ENCODE results near the gene ASB5.
A peak's percentile ranks its signal among the peaks of the same experiment; 100 is the strongest.

ASB5 gene

DNA sequence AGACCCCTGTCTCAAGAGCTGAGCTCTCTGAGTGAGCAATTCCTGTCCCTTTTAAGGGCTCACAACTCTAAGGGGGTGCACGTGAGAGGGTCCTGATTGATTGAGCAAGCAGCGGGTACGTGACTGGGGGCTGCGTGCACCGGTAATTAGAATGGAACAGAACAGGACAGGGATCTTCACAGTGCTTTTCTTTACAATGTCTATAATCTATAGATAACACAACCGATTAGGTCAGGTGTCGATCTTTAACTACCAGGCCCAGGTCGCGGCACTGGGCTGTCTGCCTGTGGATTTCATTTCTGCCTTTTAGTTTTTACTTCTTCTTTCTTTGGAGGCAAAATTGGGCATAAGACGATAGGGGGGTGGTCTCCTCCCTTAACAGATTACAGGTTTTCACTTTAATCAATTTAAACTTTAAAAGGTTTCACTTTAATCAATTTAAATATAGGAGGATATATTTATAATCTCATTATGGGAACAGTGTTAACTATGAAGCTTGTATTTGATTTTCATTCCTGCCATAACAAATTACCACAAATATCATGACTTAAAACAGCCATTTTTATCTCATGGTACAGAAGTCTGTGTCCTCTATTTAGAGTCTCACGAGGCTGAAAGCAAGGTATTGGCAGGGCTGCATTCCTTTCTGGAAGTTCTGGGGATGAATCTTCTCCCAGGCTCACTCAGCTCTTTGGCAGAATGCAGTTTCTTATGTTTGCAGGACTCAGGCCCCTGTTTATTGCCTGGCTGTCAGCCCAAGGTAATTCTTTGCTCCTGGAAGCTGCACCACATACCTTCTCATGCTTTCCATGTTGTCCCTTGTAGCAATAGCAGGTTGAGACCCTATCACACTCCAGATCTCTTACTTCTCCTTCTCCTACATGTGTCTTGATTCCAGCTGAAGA is 78.9 kb downstream of the ASB5 start:
- no peak overlapping the region for H3K9ac ChIP-seq (ENCODE audit: low read depth, low read length)
- H3K36me3 ChIP-seq (ENCODE audit: insufficient read depth, low read depth, low read length): no peaks in the 10 kb centered on the region
- H3K9me3 ChIP-seq (ENCODE audit: insufficient read depth, low read depth, low read length): no peaks in the 10 kb centered on the region
- H3K27me3 ChIP-seq (ENCODE audit: insufficient read depth, low read length): no peaks in the 10 kb centered on the region
- H3K4me3 ChIP-seq (ENCODE audit: low read length): no peak overlapping the region
- H3K27ac ChIP-seq (ENCODE audit: low read length): no peak overlapping the region
- H3K4me1 ChIP-seq (ENCODE audit: insufficient read depth, low read length): peaks cover 26% of the 10 kb centered on the region

DNA sequence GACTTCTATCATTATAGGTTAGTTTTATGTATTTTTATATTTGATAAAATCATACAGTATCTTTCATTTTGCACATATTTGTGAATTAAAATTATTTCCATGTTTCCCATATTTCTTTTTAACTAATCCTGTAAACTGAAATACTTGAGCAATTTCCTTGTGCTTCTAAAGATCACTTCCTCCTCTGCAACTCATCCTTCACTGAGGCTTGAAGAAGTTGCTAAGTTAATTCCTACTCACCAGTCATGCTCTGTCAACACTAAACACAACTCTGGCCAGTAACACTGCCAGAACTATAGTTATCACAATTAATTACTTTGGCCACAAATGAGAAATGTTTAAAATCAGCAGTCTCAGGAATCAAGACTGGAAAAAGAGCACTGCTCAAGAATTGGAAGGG is 80.4 kb downstream of the ASB5 start:
- Histone ChIP-seq H3K4me3 (ENCODE audit: low read length) (no peak overlapping the region), H3K9ac (ENCODE audit: low read depth, low read length) (no peak overlapping the region), H3K4me1 (ENCODE audit: insufficient read depth, low read length) (peaks cover 23% of the 10 kb centered on the region), H3K9me3 (ENCODE audit: insufficient read depth, low read depth, low read length) (no peaks in the 10 kb centered on the region), H3K27me3 (ENCODE audit: insufficient read depth, low read length) (no peaks in the 10 kb centered on the region), H3K36me3 (ENCODE audit: insufficient read depth, low read depth, low read length) (no peaks in the 10 kb centered on the region), H3K27ac (ENCODE audit: low read length) (no peak overlapping the region)

DNA sequence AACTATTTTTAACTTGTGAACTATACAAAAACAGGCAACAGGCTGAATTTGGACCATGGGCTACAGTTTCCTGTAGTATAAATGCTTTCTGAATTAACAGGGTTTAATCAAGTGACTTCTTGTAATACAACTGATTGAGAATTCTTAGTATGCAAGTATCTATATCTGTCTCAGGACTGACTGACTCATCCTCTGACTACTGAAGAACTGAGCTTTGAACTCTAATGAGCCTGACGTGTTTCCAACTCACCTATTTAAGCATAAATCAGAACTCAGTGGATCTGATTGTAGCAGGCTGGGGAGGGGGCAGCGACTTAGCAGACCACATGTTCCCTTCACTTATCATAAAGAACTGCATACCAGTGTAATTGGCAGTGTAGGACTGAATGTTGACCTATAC is 81.4 kb downstream of the ASB5 start:
- Histone ChIP-seq H3K4me1 (ENCODE audit: insufficient read depth, low read length) (peaks cover 21% of the 10 kb centered on the region), H3K27me3 (ENCODE audit: insufficient read depth, low read length) (no peaks in the 10 kb centered on the region), H3K4me3 (ENCODE audit: low read length) (no peak overlapping the region), H3K9ac (ENCODE audit: low read depth, low read length) (no peak overlapping the region), H3K9me3 (ENCODE audit: insufficient read depth, low read depth, low read length) (no peaks in the 10 kb centered on the region), H3K27ac (ENCODE audit: low read length) (no peak overlapping the region), H3K36me3 (ENCODE audit: insufficient read depth, low read depth, low read length) (no peaks in the 10 kb centered on the region)

DNA sequence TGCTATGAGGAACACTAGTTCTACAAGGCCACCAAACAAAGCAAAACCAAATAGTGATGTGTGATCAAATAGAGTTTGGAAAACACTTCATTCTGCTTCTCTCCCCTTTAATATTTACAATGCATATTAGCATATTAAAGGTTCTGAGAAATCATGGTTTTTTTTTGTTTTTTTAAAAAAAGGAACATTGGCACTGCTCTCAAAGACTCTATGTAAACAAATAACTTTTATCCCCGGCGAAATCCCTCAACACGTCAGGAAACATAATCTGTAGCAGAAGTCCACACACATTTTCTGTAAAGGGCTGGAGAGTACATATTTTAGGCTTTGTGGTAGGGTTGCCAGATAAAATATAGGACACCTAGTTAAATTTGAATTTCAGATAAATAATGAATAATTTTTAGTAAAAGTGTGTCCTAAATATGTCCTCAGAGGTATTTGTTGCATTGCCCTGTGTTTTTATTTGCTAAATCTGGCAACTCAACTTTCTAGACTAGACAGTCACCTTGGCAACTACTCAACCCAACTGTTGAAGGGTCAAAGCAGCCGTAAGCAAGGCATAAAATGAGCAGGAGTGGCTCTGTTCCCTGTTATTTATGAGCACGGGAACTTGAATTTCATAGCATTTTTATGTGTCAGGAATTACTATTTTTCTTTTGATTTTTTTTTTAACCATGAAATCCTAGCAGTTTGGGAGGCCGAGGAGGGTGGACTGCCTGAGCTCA is 82.2 kb downstream of the ASB5 start:
- H3K36me3 ChIP-seq (ENCODE audit: insufficient read depth, low read depth, low read length): no peaks in the 10 kb centered on the region
- peak overlapping the region; percentile 23 for H3K27ac ChIP-seq (ENCODE audit: low read length)
- peak overlapping the region; percentile 7; the same call in 1 of the 2 replicates for H3K4me3 ChIP-seq (ENCODE audit: low read length)
- H3K9me3 ChIP-seq (ENCODE audit: insufficient read depth, low read depth, low read length): no peaks in the 10 kb centered on the region
- H3K4me1 ChIP-seq (ENCODE audit: insufficient read depth, low read length): peaks cover 19% of the 10 kb centered on the region
- H3K9ac ChIP-seq (ENCODE audit: low read depth, low read length): no peak overlapping the region; the same call in 1 of the 2 replicates
- H3K27me3 ChIP-seq (ENCODE audit: insufficient read depth, low read length): no peaks in the 10 kb centered on the region

DNA sequence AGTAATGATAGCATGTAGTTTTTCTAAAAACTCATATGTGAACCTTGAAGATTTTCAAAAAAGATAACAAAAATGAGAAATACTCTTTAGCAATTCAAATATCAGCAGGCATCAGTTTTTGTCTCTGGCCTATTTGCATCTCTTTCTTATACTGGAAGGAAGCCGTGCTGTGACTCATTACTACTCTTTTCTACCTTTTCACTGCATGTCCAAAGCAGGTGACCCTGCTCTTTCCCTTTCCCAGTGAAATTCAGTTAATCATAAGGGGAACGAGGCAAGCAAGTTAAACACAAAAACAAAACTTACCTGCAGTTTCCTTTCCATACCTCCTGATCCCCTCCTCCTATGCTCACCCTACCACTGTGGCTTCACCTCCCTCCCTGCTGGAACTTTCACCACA is 83.0 kb downstream of the ASB5 start:
- Histone ChIP-seq H3K27me3 (ENCODE audit: insufficient read depth, low read length) (no peaks in the 10 kb centered on the region), H3K27ac (ENCODE audit: low read length) (no peak overlapping the region), H3K4me3 (ENCODE audit: low read length) (peak overlapping the region; percentile 7; the same call in 1 of the 2 replicates)

DNA sequence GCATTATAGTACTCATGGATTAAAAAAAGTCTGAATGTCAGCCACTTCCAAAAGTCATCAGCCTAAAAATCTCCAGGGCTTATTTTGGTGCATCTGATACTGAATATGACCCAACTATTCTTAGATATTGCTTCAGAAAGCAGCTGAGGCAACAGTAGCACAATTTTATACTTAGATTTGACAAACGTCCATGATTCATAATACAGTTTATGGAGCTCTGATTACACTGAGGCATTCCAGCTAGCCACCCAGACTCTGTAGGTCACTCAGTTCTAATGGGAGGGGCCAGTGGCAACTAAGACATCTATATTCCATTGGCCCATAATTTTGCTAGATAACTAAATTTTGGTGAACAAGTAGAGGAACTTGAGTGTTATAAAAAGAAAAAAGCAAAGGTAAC is 84.0 kb downstream of the ASB5 start:
- Histone ChIP-seq H3K9ac (ENCODE audit: low read depth, low read length) (no peak overlapping the region), H3K4me1 (ENCODE audit: insufficient read depth, low read length) (peaks cover 13% of the 10 kb centered on the region), H3K36me3 (ENCODE audit: insufficient read depth, low read depth, low read length) (no peaks in the 10 kb centered on the region), H3K27ac (ENCODE audit: low read length) (no peak overlapping the region), H3K9me3 (ENCODE audit: insufficient read depth, low read depth, low read length) (no peaks in the 10 kb centered on the region), H3K4me3 (ENCODE audit: low read length) (no peak overlapping the region), H3K27me3 (ENCODE audit: insufficient read depth, low read length) (no peaks in the 10 kb centered on the region)

More for the DNA sequence above, 83.0 kb downstream of the ASB5 start:
- H3K9me3 ChIP-seq (ENCODE audit: insufficient read depth, low read depth, low read length): no peaks in the 10 kb centered on the region
- no peak overlapping the region; the same call in 1 of the 2 replicates for H3K9ac ChIP-seq (ENCODE audit: low read depth, low read length)
- no peaks in the 10 kb centered on the region for H3K36me3 ChIP-seq (ENCODE audit: insufficient read depth, low read depth, low read length)
- peaks cover 15% of the 10 kb centered on the region for H3K4me1 ChIP-seq (ENCODE audit: insufficient read depth, low read length)
